Epithelial cell of esophagus (primary cell): Measurements from ENCODE around the gene CNTFR.
A peak's percentile ranks its signal among the peaks of the same experiment; 100 is the strongest.

Experiments
- DNase-seq: peaks from one replicate; pipeline ENCODE4 v3.0.0; 2010; ENCODE audit warnings: low read depth
- H3K4me3 ChIP-seq: 2 replicates; pipeline ENCODE4 v1.5.1; 2011; ENCODE audit warnings: mild to moderate bottlenecking, low read length, control low read depth
- CTCF ChIP-seq: IDR thresholded peaks from 2 replicates; pipeline ENCODE4 v1.5.1; 2011; ENCODE audit warnings: low read depth, mild to moderate bottlenecking, low read length, control low read depth, inconsistent platforms; ENCODE audit not compliant: insufficient read depth; ENCODE audit errors: missing control alignments

Gene CNTFR

GRCh38 chr9:34552606-34552981, 36.9 kb downstream of the CNTFR start:
- TF ChIP-seq CTCF: no peak
- no peak for DNase-seq
- H3K4me3 ChIP-seq: no peak overlapping the region

- TF ChIP-seq CTCF: no peak
- no peak for DNase-seq
Measured at GRCh38 chr9:34551751-34552605, 37.5 kb downstream of the CNTFR start.

GRCh38 chr9:34550681-34551270, 38.7 kb downstream of the CNTFR start:
- TF ChIP-seq CTCF: no peak
- H3K4me3 ChIP-seq: no peak overlapping the region
- no peak for DNase-seq

More at GRCh38 chr9:34551751-34552605, 37.5 kb downstream of the CNTFR start:
- H3K4me3 ChIP-seq: no peak overlapping the region

- no peak overlapping the region for H3K4me3 ChIP-seq
- no peak for TF ChIP-seq CTCF
- DNase-seq: no peak
Measured at GRCh38 chr9:34550016-34550680, 39.4 kb downstream of the CNTFR start.

- no peak for TF ChIP-seq CTCF
- no peak for DNase-seq
- H3K4me3 ChIP-seq: no peak overlapping the region
Measured at GRCh38 chr9:34549407-34549732, 40.2 kb downstream of the CNTFR start.

- DNase-seq: peak; percentile 61
- H3K4me3 ChIP-seq: no peak overlapping the region
- peak; percentile 92 for TF ChIP-seq CTCF
Measured at GRCh38 chr9:34547960-34548611, 41.4 kb downstream of the CNTFR start.
